Stimulated activated CD8-positive, alpha-beta memory T cell treated with anti-CD3 and anti-CD28 coated beads, Interleukin-4, amount 100 ng/mL, for 48 hours (primary cell): ENCODE data around the gene RIPK4.
"Not testable (repeated sequence)": the region's sequence is repeated elsewhere in the genome, so short reads cannot be mapped to it uniquely, and the experiment has no call there.

Experiments
- DNase-seq: peaks from one replicate; pipeline ENCODE4 v3.0.0-alpha.2; 2020

The RIPK4 gene

DNA sequence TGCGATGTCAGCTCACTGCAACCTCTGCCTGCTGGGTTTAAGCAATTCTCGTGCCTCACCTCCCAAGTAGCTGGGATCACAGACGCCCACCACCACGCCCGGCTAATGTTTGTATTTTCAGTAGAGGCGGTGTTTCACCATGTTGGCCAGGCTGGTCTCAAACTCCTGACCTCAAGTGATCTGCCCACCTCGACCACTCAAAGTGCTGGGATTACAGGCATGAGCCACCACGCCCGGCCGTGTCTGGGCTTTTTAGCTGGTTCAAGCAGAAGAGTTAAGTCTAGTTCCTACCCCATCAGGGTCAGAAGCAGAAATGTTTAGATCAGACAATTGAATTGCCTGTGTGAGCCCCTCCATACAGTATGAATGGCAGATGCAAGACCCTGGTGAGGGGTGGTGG is 27.7 kb upstream of the RIPK4 start:
- no peak for DNase-seq

GRCh38 chr21:41792711-41793110 is 25.9 kb upstream of the RIPK4 start:
- no peak for DNase-seq

DNA sequence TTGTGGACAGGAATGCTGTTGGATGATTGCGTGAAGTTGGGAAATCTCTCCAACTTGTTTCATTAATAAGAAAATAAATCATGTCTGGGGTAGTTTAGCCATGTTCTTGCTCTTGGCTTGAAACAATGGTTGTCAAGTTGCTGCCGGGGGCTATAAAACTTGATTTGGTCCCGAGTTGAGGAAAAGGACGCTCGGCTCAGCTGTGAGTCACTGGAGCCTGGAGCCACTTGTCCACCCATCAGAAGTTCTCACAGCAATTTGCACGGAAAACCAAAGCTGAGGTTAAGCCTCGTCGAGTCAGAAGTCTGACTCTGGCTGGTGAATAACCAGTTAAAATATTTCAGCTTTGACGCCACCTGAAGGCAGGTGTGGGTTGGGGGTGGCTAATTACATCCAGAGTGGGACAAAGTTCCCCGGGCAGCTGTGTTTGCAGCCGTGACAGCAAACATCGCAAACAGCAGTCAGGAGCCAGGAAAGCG is 19.7 kb upstream of the RIPK4 start:
- no peak for DNase-seq

DNA sequence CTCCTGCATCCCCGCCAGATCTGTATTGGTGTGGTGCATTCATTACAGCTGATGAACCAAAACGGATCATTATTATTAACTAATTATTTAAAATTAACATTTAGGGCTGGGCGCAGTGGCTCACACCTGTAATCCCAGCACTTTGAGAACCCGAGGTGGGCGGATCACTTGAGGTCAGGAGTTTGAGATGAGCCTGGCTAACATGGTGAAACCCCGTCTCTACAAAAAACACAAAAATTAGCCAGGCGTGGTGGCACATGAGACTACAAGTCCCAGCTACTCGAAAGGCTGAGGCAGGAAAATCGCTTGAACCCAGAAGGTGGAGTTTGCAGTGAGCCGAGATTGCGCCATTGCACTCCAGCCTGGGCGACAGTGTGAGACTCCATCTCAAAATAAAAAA is 18.4 kb upstream of the RIPK4 start:
- DNase-seq: not testable (repeated sequence)

DNA sequence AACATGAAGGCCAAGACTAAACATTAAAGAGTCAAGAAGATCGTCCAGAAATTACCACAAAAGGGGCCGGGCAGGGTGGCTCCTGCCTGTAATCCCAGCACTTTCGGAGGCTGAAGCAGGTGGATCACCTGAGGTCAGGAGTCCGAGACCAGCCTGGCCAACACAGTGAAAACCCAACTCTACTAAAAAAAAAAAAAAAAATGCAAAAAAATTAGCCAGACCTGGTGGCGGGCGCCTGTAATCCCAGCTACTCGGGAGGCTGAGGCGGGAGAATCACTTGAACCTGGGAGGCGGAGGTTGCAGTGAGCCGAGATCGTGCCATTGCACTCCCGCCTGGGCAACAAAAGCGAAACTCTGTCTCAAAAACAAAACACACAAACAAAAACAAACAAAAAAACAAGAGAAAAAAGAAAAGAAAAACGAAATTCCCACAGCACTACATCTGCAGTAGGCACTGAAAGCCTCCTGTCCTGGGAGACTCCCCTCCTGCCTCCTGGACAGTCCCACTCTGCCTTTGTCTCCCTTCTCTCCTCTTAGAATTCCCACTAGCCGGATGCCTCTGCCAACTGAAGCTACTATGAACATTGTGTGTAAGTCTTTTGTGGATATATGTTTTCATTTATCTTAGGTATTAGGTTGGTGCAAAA is 17.7 kb upstream of the RIPK4 start:
- DNase-seq: no peak

DNA sequence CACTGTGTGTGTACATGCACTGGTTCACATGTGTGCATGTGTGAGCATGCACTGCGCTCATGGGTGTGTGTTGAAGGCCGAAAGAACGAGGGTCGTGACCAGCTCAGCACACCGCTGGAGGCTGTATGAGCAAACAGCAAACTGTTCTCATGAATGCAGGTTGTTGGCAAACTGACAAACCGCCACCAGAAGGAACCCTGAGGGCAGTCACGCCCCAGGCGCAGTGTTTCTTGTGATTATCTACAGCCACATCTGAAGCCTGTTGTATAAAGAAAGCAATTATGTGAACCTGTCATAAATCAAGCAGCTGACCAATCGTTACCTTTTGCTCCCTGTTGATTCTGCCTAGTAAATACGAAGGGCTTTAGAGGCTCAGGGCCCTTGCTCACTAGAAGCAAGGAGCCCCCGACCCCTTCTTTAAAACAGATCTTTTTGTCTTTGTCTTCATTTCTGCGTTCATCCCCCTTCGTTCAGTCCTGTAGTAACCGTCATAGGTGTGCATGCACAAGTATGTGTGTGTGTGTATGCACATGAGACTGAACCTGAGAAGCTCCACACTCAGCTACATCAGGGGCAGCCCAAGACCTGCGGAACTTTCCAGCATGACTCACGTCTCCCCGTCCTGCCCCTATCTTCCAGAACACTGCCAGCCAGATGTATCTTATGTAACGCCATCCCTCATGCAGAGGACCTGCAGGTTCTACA is 16.8 kb upstream of the RIPK4 start:
- DNase-seq: no peak

DNA sequence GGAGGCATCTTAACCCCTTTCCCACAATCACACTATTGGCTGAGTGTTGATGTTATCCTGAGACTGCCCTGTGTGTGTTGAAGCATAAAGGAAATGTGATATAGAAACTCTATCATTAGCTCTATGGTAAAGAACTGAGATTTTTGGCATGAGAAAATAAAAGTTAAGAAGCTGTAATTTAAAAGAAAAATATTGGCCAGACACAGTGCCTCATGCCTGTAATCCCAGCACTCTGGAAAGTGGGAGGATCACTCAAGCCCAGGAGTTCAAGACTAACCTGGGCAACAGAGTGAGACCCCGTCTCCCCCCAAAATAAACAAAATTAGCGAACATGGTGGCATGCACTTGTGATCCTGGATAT is 14.2 kb upstream of the RIPK4 start:
- DNase-seq: no peak

- no peak for DNase-seq
Observed at GRCh38 chr21:41780337-41781049, 13.6 kb upstream of the RIPK4 start.

GRCh38 chr21:41779659-41780058 is 12.8 kb upstream of the RIPK4 start:
- no peak for DNase-seq

DNA sequence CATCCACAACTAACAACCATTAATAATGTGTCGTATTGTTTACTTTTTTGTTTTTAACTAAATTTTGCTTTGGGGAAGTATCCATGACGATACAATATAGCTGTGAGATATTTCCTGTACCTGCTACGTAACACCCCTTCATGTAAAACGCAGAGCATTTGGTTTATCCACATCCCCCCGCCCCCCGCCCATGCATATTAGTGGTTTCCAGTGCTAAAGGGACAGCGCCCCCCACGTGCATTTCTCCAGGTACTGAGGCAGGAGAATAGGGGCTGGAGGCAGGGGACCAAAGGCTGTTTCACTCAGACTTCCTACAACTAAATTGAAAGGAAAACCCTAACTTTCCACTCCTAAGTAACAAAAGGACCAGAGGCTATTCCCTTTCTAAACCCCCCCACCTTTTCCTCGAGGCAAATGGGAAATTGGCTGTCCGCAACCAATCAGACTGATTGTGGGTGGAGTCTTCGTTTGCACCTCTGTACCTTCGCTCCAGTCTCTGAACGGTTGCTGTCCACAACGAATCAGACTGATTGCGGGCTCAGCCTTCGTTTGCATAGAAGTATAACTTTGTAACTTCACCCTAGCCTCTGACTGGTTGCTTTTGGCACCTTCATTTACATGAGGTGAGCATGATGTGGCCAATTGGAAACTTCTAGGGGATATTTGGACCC is 12.2 kb upstream of the RIPK4 start:
- no peak for DNase-seq

- peak; percentile 59 for DNase-seq
Observed at GRCh38 chr21:41777951-41778815, 11.3 kb upstream of the RIPK4 start.

GRCh38 chr21:41776778-41777177 is 9.9 kb upstream of the RIPK4 start:
- no peak for DNase-seq

DNA sequence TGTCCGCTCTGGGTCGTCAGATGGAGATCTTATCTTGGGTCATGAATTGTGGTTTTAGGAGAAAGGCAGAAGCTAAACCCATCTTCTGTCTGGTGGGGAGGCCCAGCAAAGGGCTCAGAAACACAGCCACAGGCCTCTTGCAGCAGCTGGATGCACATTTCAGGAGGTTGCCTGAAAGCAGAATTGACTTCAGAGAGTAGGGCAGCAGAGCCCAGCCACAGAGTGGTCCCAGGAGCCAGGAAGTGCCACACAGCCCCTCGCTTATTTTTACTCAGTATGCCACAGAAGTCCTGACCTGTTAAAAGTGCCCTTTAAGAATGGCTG is 8.3 kb upstream of the RIPK4 start:
- no peak for DNase-seq

GRCh38 chr21:41774467-41775148 is 7.8 kb upstream of the RIPK4 start:
- no peak for DNase-seq

DNA sequence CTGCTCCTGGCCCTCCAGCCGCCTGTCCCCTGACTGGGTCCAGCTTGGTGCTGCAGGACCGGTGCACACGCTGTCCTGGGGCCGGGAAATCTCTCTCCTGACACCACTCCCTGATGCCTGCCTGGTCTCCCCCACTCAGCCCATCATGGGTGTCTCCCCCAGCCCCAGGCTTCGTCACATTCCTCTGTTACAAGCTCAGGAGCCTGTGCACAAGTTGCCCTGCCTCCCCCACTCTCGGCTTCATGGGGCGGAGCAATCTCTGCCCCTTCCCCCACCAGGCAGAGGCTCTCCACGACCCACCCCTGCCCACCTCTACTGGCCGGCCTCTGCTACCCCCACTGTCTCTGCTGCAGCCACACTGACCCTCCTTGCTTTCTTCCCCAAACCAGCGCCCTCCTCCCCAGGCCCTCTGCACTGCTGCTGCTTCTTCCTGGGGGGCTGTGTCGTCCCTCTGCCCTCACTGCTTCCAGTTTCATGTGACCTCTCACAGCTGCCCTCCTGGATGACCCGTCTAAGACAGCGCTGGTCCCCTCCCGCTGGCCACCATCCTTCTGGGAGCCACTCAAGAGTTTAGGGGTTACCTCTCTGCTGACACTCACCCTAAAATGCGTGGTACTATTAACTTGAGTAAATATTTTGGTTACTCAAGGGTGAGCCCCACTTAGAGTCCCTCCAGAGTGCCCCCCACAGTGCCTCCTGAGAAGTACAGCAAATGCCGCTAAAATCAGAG is 5.7 kb upstream of the RIPK4 start:
- no peak for DNase-seq

GRCh38 chr21:41771625-41771945 is 4.7 kb upstream of the RIPK4 start:
- DNase-seq: no peak

GRCh38 chr21:41770901-41771624 is 4.2 kb upstream of the RIPK4 start:
- no peak for DNase-seq

DNA sequence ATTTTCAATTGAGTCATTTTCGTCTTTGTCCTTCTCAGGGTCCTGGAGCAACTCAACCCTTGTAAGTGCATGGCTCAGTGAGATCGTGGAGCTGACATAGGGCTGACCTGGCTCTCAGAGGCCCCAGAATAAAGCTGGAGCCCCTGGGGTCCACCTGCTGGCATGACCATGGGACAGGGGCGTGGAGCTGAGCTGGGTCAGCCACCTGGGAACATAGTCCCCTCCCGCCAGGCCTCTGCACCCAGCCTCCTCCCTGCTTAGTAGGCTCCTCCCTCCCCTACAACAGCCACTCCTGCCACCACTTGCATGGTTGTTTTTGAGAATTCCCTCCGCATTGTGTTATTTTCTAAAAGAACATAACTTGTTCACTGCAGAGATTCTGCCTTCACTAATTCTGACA is 3.1 kb upstream of the RIPK4 start:
- DNase-seq: no peak

GRCh38 chr21:41769521-41769920 is 2.7 kb upstream of the RIPK4 start:
- no peak for DNase-seq

DNA sequence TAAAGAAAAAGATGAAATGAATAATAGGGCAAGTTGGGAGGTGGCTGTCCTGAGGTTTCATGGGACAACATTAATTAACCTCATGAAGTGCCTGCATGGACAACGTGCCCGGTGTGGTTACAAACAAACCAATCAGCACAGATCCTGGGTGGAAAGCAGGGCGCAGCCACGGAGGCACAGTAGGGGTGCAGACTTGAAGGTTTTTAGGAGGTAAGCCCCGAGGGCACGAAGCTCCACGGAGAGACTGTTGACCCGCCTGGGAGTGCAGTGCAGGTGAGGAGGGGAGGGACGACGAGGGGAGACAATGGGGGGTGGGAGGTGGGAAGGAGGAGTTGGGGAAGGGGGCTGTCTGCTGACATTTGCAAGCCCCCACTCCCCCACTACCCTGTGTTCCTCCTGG is 2.3 kb upstream of the RIPK4 start:
- DNase-seq: no peak
